ENCODE data around the gene FOXK1.
A peak's percentile ranks its signal among the peaks of the same experiment; 100 is the strongest.

FOXK1 gene

GRCh38 chr7:4775848-4776623 is 93.9 kb downstream of the FOXK1 start:
- H3K79me2 ChIP-seq (ENCODE audit: insufficient read depth, low read depth) = peaks cover 37% of the 10 kb centered on the region
- no peak for TF ChIP-seq CTCF (conservative IDR thresholded peaks at IDR 0.05; ENCODE audit: low read depth, low read length)
- H3K27ac ChIP-seq = peak overlapping the region; percentile 95
- no peak overlapping the region for H3K4me3 ChIP-seq (IDR thresholded peaks at IDR 0.05; ENCODE audit: insufficient read depth, low read depth, low read length)
- H3K4me1 ChIP-seq (ENCODE audit: low read depth, poor library complexity, severe bottlenecking) = peaks cover 14% of the 10 kb centered on the region
- H3K36me3 ChIP-seq (ENCODE audit: insufficient read depth) = no peaks in the 10 kb centered on the region
- peak overlapping the region; percentile 82; the same call in 1 of the 2 replicates for H2AFZ ChIP-seq (ENCODE audit: low read depth)
- no peaks in the 10 kb centered on the region for H4K20me1 ChIP-seq (ENCODE audit: insufficient read depth)
- H3K4me2 ChIP-seq = peak overlapping the region; percentile 86
- no peaks in the 10 kb centered on the region for H3K27me3 ChIP-seq (ENCODE audit: insufficient read depth, low read depth)
- peak overlapping the region; percentile 89 for H3K9ac ChIP-seq

GRCh38 chr7:4779118-4779517 is 97.0 kb downstream of the FOXK1 start:
- no peak overlapping the region for H3K27ac ChIP-seq
- H3K4me1 ChIP-seq (ENCODE audit: low read depth, poor library complexity, severe bottlenecking) = peaks cover 13% of the 10 kb centered on the region
- no peak overlapping the region for H3K4me3 ChIP-seq (IDR thresholded peaks at IDR 0.05; ENCODE audit: insufficient read depth, low read depth, low read length)
- H4K20me1 ChIP-seq (ENCODE audit: insufficient read depth) = no peaks in the 10 kb centered on the region
- H3K79me2 ChIP-seq (ENCODE audit: insufficient read depth, low read depth) = peaks cover 37% of the 10 kb centered on the region
- H3K4me2 ChIP-seq = no peak overlapping the region
- H3K27me3 ChIP-seq (ENCODE audit: insufficient read depth, low read depth) = no peaks in the 10 kb centered on the region
- TF ChIP-seq CTCF (conservative IDR thresholded peaks at IDR 0.05; ENCODE audit: low read depth, low read length) = no peak
- peaks cover 6% of the 10 kb centered on the region; the same call in 1 of the 2 replicates for H3K36me3 ChIP-seq (ENCODE audit: insufficient read depth)
- H3K9ac ChIP-seq = no peak overlapping the region
- no peak overlapping the region for H2AFZ ChIP-seq (ENCODE audit: low read depth)

- Histone ChIP-seq H2AFZ (ENCODE audit: low read depth) (no peak overlapping the region), H3K79me2 (ENCODE audit: insufficient read depth, low read depth) (peaks cover 28% of the 10 kb centered on the region), H4K20me1 (ENCODE audit: insufficient read depth) (no peaks in the 10 kb centered on the region), H3K36me3 (ENCODE audit: insufficient read depth) (peaks cover 6% of the 10 kb centered on the region; the same call in 1 of the 2 replicates), H3K27ac (no peak overlapping the region), H3K4me2 (no peak overlapping the region), H3K4me1 (ENCODE audit: low read depth, poor library complexity, severe bottlenecking) (peaks cover 5% of the 10 kb centered on the region), H3K9ac (no peak overlapping the region), H3K27me3 (ENCODE audit: insufficient read depth, low read depth) (no peaks in the 10 kb centered on the region), H3K4me3 (IDR thresholded peaks at IDR 0.05; ENCODE audit: insufficient read depth, low read depth, low read length) (no peak overlapping the region)
- TF ChIP-seq CTCF (conservative IDR thresholded peaks at IDR 0.05; ENCODE audit: low read depth, low read length) = no peak
Measured at GRCh38 chr7:4781366-4782069, 99.4 kb downstream of the FOXK1 start.

- no peaks in the 10 kb centered on the region for H3K4me1 ChIP-seq (ENCODE audit: low read depth, poor library complexity, severe bottlenecking)
- no peak overlapping the region for H3K4me2 ChIP-seq
- no peaks in the 10 kb centered on the region for H3K27me3 ChIP-seq (ENCODE audit: insufficient read depth, low read depth)
- H3K9ac ChIP-seq = no peak overlapping the region
- H3K36me3 ChIP-seq (ENCODE audit: insufficient read depth) = peaks cover 6% of the 10 kb centered on the region; the same call in 1 of the 2 replicates
- no peak overlapping the region for H2AFZ ChIP-seq (ENCODE audit: low read depth)
- no peak for TF ChIP-seq CTCF (conservative IDR thresholded peaks at IDR 0.05; ENCODE audit: low read depth, low read length)
- no peaks in the 10 kb centered on the region for H4K20me1 ChIP-seq (ENCODE audit: insufficient read depth)
- H3K79me2 ChIP-seq (ENCODE audit: insufficient read depth, low read depth) = peaks cover 19% of the 10 kb centered on the region; the same call in 1 of the 2 replicates
- H3K4me3 ChIP-seq (IDR thresholded peaks at IDR 0.05; ENCODE audit: insufficient read depth, low read depth, low read length) = no peak overlapping the region
- H3K27ac ChIP-seq = no peak overlapping the region
Measured at GRCh38 chr7:4782333-4783291, 100.5 kb downstream of the FOXK1 start.
